ENCODE data around the gene HDAC10.

The HDAC10 gene

DNA sequence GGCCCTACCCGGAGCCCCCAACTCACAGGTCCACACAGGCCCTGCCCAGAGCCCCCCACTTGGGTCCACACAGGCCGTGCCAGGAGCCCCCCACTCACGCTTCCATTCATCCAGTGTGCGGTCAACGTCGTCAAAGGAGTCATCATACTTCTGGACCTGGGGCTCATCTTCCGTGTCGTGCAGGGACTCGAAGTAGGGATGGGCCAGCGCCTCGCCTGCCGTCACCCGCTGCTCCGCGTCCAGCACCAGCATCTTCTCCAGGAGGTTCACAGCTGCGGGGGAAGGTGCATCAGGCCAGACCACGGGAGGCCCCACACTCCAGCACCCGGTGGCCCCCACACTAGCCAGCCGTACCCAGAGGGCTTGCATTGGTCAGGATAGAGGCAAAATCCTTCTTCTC, 4.0 kb upstream of the HDAC10 start:
- FAIRE-seq: no peak

DNA sequence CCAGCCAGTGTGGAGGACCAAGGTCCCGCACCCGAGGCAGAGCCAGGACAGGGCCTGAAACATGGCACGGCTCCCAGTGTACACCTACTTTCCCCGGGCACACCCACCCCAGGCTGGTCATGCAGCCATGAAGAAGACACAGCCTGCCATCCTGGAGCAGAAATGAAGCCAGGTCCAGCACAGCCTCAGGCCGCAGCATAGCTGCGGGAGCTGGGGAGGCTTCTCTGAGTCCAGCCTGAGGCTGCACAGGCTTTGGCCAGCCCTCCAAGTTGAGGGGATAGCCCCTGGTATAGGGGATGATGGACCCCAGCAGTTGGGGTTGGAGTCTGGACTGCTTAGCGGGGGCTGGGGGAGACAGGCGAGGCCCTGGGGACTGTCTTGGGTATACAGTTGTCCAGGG, 2.9 kb upstream of the HDAC10 start:
- FAIRE-seq: no peak

DNA sequence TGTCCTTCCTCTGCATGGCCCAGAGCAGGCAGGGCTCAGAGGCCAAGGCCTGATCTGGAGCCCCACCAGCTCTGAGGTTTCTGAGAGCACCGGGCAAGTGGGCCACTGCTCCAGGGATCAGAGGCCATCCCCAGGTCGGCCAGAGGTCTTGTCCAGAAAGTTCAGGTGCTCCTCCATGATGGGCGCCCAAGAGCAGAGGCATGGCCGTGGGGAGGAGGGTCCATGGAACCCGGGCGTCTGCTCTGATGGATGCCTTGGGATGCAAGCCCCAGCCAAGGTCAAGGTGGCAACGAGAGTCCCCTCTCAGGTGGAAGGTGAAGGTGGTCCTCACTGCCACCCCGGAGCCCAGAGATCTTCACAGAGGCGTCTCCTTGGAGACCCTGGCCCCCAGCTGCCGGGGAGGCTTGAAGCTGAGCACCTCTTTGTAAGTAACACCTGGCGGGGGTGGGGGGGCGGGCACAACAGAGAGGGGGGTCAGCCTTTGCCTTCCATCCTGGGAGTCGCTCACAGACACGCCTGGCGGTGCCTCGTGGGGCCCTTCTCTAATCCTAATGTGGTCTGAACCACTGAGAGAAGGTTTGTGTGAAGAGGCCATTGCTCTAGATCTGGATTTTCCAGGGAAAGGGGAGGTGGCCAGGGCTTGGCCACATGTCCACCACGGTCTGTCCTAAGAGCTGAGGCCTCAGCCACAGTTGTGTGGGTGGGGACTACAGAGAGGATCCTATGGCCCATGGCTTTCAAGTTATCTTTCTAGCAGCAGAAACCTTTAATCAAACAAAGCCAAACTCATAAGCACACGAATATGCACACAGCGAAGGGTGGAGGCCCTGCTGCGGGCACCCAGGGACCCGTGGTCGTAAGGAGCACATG, 2.2 kb upstream of the HDAC10 start:
- no peak for FAIRE-seq

DNA sequence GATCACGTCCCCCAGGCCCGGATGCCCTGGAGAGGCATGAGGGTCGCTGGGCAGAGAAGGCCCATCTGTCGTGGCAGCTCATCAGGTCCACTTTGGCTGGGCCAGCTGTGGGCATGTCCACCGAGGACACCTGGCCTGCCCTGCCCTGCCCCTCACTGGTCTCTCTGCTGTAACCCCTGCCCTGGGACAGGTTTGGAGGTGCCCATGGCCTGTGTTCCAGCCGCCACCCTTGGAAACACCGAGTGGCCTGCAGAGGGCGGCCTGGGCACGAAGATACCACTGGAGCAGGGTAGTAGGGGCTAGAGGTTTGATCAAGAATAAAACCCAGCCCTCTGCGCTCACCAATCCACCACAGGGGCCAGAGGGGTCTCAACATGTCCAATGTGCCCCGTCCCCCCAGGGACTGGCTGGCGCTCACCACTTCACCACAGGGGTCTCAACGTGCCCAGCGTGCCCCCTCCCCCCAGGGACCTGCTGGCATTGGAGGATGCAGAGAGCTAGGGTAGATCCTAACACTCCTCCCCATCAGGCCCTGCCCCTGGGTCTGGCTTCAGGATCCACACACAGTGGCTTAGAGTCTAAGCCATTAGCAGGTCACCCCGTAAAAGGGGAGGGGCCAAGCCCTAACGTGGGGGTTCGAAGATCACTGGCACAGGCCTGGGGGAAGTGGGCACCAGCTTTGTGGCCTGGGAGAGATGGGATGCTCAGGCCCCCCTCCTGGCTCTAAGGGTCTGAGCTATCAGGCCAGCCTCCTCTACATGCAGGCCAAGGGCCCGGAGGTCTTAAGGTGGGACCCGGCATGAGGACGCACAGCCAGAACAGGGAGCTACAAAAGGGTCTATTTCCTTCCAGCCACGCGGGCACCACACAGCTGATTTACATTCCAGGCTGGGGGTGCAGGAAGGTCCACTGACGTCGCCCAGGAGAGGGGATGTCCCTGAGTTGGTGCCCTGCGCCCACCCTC, 1.3 kb upstream of the HDAC10 start:
- no peak for FAIRE-seq

DNA sequence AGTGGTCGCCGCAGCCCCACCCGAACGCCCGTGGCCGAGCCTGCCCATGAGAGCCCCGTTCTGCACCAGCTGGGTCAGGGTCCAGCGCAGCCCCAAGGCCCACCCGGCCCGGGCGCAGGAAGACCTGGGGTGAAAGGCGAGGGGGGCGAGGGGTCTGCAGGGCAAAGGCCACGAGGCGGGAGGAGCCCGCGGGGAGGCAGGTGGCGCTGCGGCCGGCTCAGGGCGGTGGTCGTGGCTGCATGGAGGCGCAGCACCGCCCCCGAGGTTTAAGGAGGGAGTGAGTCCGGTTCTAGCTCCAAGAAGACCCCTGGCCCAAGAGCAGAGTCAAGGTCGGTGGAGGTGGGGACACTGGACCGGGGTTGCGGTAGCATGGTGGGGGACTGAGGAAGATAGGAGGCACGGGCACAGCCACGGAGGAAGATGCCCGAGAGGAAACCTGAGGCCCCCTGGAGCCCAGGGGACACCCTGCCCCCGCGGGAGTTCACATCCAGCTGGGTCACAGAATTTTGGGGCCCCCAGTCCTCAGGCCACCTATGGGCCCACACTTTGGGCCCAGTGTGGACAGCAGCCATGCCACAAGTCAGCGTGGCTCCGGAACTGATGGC, 514 bp upstream of the HDAC10 start:
- FAIRE-seq: no peak

DNA sequence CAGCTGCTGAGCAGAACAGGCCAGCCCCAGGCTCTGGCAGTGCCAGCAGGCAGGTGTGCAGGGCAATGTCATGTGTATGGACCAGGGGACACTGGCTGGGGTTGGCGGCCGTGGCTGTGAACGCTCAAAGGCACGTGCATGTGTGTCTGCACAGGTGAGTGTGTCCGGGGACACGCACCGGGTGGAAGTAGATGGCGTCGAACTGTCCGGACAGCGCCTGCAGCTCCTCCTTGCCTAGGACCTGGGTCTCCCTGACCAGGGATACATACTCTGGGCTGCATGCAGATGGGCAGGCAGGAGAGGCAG, 863 bp downstream of the HDAC10 start:
- no peak for FAIRE-seq

DNA sequence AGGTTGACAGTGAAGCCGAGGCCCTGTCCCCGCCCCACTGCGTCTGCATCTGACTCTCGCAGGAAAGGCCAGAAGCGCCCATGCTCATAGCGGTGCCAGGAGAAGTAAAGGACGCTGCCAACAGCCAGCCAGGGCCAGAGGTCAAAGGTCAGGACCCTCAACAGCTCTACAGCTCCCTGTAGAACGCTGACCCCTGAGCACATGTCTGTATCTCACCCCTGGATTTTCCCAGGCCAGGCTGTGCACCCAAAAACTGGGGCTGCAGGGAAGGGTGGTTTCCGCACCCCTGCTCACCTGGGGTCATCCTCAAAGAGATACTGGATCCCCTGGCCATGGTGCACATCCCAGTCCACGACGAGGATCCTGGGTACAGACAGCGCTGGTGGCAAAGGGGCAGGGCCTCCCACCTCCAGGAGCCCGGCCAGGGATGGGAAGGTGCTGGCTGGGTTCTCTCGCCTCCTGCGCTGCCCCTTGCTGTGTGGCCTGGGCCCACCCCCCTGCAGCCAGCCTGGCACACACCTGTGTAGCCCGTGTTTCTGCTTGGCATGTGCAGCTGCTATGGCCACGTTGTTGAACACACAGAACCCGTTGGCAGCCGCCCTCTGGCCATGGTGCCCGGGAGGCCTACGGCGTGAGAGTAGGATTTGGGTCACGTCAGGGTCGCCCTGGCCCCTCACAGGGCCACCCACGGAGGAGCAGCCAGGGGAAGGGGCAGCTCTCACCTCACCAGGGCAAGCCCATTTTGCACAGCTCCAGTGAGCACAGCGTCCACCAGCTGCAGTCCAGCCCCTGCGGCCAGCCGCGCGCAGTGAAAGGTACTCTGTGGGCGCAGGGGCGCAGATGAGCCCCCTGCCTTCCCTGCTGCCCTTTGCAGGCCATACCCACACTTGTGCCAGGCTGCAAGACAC, 1.5 kb downstream of the HDAC10 start:
- FAIRE-seq: no peak

DNA sequence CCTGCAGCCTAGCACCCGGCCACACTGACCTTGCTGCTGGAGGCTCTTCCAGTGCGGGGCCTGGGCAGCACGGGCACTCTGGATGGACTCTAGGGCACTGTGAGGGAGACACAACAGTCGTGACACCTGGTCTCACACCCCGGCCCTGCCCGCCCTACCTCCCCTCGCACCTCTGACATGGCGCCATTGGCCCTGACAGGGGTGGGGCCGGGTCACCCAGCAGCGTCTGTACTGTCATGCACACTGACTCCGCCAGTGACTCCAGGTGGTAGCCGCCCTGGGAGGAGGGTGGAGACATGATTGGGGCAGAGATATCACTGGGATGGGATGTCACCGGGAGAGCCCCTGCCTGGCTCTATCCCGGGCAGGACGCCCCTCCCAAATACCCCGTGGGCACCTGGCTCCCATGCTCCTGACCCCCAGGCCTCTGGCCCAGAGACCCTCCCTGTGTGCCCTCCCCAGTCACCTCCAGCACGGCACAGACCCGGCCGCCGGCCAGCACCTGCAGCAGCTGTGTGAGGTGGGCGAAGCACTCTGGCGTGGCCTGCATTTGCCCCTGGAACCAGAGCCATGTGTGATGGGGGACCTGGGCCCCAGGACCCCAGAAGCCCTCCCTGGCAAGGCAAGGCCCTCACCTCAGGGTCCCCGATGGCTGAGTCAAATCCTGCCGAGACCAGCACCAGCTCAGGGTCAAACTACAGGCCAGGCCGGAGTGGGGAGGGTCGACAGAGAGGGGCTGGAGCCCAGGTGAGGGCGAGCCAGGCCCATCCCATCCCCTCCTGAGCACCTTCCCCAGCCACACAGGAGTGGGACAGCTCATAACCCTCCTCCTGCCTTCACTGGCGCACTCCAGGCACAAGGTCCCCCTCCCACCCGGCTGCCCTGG, 2.6 kb downstream of the HDAC10 start:
- no peak for FAIRE-seq

DNA sequence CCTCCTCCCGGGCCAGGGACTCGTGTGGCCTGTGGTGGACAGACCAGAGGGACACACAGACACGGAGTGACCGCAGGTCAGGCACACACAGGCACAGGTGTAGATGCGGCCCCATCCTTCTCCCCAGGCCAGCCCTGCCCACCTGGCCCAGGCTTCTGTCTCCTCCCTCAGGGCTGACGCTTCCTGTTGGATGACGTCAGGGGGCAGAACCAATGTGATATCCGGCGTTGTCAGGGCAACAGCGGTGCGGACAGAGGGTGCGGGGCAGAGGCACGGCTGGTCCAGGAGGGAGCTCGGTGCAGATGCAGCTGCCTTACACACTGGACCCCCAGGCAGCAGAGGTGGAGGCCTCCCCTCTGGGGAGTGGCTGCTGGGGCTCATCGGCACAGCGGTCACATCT, 3.3 kb downstream of the HDAC10 start:
- no peak for FAIRE-seq

DNA sequence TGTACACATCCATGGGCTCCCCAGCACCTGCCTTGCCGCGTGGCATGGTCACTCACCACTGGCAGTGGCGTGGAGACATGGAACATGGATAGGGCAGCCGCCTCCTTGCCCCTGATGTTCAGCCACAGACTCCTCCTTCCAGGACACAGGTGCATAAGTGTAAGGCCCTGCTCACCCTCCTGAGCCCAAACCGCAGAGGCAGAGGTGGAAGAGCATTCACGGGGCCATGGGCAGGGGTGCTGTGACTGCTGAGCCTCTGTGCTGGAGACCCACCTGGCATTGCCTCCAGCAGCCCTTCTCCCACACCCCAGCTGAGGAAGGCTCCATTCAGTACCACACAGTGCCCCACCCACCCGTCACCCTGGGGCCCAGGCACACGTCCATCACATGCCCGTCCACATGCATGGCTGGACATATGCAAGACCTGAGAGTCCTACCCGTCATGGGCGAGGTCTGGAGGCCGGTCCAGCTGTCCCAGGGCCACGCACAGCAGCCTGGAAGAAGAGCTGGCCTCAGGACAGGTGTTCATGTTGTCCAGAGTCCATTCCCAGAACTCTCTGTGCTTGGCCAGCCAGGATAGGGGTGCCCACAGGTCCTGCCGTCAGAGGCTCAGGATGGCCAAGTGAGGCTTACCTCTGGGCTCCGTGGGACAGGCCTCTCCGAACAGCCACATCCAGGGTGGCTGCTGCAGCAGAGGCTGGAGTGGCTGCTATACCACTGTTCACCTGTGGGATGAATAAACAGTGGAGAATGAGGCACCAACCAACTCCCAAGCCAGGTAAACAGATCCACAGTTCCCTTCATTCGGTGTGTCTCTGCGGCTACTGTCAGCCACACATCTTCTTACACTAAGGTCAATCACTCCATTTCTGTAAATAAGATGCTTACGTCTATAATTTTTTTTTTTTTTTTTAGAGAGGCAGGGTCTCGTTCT, 4.6 kb downstream of the HDAC10 start:
- FAIRE-seq: no peak

DNA sequence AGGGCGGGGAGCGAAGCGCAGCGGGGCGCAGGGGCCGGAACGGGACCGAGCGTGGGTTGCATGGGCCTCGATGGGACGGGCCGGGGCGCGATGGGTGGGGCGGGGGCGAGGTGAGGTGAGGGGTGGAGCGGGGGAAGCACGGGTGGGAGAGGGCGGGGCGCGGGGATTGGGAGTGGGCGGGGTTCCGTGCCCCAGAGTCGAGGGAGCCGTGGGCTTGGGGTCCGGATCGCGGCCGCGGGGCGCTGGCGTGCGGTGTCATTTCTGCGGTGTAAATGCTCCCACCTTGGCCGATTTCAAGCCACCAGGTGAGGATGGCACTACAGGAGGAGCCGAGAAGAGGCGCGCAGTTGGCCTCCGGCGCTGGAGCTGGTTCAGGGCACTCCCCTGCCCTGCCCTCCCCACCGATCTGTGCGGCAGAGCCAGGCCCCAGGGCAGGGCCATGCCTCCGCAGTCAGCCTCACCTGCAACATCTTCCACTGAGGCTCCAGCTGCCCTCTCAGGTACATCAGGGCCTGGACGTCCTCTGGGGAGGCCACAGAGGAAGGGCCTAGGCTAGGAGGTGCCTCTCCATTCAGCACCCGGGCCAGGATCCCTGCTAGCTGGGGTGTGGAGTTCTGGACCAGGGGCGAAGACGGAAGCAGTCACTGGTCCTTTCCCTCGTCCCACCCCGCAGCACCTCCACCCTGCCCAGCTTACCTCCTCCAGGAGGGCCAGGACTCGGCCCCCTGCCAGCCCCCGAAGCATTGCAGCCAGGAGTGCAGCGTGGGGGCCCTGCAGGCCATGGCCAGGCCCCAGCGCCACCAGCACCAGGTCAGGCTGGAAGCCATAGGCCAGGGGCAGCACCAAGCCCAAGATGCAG, 5.6 kb downstream of the HDAC10 start:
- no peak for FAIRE-seq

DNA sequence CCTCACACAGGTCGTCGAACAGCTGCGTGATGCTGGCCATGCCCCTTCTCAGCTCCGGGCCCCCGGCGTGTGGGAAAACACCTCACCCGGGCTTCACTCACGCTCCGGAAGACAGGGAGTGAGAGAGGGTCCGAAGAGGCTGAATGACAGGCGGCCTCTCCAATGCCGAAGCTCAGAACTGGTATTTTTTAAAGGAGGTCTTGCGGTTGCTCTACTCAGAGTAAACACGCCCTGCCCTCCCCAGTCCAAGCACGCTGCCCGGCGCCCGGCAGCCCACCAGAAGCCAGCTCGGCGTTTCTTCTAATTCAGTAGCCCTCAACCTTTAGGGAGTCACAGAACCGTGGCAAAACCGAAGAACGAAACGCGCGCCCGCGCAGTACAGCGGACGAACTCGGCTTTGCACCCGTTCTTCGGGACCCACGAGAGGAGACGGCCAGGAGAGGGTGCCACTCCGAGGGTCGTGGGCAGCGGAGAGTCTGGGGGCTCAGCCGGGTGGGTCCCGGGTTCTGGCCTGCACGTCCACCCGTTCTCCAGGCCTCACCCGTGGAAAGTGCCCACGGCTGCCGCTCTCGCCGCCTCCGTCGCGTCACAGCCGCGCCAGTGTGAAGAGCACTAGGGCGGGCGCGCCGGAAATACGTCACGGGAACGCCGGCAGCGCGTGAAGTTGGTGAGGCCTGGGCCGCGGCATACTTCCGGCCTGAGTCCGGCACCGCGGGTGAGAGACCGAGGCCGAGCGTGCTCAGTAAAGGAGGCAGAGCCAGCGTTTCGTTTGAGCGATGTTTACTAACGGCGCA, 6.4 kb downstream of the HDAC10 start, which contains the start of gene TUBGCP6:
TUBGCP6 (minus strand) TSS at position 604 of the 794 bp plus-strand sequence; CDS start at position 40, 564 bp downstream.
- FAIRE-seq: no peak

DNA sequence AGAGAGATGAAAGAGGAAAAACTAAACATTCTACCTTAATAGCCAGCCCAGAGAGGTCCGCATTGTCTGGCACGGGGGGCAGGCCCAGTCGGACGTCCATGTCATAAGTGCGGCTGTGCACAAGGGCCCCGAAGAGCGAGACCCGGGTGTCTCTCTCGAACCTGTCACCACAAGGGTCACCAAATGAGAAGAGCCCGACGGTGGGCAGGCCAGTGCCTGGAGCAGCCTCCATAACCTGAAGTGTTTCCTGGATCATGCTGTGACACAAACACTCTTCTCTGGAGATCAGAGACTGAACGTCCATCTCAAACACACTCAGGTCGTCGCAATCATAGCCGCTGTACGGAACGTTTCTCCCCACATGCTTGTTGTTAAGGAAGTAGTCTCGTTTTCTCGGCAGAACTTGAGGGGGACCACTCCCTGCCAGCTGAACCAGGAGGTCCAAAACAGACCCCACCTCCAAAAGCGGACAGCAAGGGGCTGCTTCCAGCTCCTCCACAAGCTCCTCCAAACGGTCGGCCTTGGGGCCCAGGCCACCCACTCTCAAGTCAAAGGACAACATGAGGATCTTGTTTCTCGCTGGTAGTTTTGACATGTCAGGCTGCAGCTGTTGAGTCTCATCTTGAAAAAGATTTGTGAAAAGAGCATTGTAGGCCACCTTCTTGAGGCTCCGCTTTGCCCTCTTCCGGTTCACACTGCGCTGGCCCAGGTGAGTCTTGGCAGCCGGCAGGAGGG, 7.2 kb downstream of the HDAC10 start:
- FAIRE-seq: no peak

DNA sequence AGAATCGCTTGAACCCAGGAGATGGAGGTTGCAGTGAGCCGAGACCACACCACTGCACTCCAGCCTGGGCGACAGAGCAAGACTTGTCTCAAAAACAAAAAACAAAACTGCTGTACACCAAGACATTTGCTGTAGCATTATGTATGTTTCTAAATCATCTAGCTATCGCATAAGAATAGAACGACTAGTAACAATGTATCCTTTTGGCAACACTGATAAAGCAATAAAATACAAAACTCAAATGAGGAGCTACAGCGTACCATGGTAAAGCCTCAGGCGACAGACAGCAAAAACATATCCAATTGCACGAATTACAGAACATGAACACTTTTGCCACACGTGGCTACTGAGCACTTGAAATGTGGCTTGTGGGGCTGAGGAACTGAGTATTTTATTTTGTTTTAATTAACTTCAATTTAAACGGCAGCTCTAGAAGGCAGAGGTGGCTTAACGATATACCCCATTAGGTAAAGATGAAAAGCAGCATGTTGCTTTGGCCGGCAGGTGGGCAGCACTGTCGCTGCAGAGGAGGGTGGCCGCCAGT, 8.6 kb downstream of the HDAC10 start:
- FAIRE-seq: no peak

DNA sequence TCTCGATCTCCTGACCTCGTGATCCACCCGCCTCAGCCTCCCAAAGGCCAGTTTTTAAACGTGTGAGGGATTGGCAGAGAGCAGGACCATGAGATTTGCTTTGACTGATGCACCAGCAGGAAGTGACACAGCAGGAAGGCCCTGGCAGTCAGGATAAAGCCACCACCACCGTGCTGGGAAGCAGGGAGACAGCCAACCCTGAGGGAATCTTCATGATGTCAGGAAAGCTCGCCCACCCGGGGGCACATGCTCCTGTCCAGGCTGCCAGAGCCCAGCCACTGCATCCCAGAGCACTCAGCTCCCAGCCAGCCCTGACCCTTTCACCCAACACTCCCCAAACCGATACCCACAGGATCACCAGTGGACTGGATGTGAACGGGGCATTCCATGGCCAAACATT, 12.3 kb downstream of the HDAC10 start:
- FAIRE-seq: no peak

DNA sequence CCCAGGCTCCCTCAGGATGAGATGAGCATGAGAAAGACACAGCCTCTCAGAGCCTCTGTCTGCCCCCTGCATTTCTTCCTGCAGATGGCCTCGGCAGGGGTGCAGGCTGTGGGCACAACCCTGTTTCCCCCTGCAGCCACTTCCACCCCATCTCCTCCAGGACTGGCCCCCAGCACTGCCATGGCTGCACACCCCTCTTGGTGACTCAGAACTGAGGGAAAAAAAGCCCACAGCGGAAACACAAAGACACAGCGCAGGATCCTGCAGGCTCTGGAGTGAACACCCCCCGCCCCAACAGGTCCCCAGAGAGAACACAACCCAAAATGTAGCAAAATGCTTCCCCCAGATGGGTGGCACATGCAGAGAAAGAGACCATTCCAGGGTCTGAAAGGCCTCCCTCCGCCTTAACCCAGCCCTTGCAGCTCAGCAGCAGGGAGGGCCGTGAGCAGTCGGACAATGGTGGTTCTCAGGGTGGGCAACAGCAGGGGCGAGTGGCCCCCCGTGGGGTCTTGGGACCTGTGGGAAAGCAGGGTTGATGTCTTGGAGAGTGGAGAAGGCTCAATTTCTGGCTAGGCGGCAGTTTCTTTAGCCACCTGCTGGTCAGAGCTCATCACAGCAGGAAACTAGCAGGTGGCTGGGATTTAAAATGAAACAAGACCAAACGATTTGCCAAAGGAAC, 14.2 kb downstream of the HDAC10 start:
- FAIRE-seq: no peak

DNA sequence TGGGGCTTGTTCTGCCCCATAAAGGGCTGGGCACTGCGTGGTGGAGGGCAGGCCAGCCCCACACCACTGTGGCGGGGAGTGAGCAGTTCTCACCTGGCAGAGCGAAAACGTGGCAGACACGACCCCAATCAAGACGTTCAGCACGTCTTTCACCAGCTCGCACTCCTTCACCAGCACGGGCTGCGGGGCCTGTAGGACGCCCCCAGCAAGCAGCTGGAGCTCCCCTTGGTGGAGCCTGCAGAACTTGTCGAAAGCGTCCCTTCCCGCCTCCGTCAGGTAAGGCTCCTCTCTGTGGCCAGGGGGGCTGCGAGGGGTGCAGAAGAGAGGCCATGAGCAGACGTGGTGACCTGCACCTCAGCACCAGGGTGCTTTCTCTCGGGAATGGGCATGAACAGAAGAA, 17.8 kb downstream of the HDAC10 start:
- no peak for FAIRE-seq

Measured in islet of Langerhans (tissue), 1 donor.